Neural progenitor cell (in vitro differentiated cells): ENCODE results near the gene RAB37. TPM values are rescaled to one million over a fixed set of nuclear protein-coding genes. Genes with fewer than 3 reads are reported as not detected.

Experiments
- DNase-seq: peaks from one replicate; pipeline ENCODE4 v3.0.0-alpha.2; 2016; ENCODE audit warnings: low spot score
- H2AFZ ChIP-seq: fragments of 200-600 bp; sonication (generic); replicated peaks from 2 replicates; pipeline ENCODE4 v1.6.1; 2016; ENCODE audit warnings: antibody characterized with exemption
- H3F3A ChIP-seq: fragments of 200-600 bp; sonication (generic); 2 replicates; pipeline ENCODE4 v1.6.1; 2016; ENCODE audit warnings: antibody characterized with exemption, low read depth
- H3K27ac ChIP-seq: fragments of 200-600 bp; sonication (generic); 2 replicates; pipeline ENCODE4 v1.5.1; 2016; ENCODE audit warnings: mild to moderate bottlenecking
- H3K27me3 ChIP-seq: fragments of 200-600 bp; sonication (generic); 2 replicates; pipeline ENCODE4 v1.6.1; 2016; ENCODE audit warnings: mild to moderate bottlenecking, moderate library complexity
- H3K36me3 ChIP-seq: fragments of 200-600 bp; sonication (generic); 2 replicates; pipeline ENCODE4 v1.5.1; 2016
- H3K4me1 ChIP-seq: fragments of 200-600 bp; sonication (generic); 2 replicates; pipeline ENCODE4 v1.6.1; 2016; ENCODE audit warnings: mixed run types
- H3K4me2 ChIP-seq: fragments of 200-600 bp; sonication (generic); 2 replicates; pipeline ENCODE4 v1.6.1; 2016
- H3K4me3 ChIP-seq: fragments of 200-600 bp; sonication (generic); 2 replicates; pipeline ENCODE4 v1.5.1; 2016
- H3K79me2 ChIP-seq: fragments of 200-600 bp; sonication (generic); 2 replicates; pipeline ENCODE4 v1.6.1; 2016; ENCODE audit warnings: low read depth
- H3K9ac ChIP-seq: fragments of 200-600 bp; sonication (generic); 2 replicates; pipeline ENCODE4 v1.6.1; 2016
- H3K9me3 ChIP-seq: fragments of 200-600 bp; sonication (generic); 2 replicates; pipeline ENCODE4 v1.5.1; 2016; ENCODE audit warnings: low read depth
- H4K20me1 ChIP-seq: fragments of 200-600 bp; sonication (generic); 2 replicates; pipeline ENCODE4 v1.6.1; 2016; ENCODE audit warnings: low read depth
- H3K27ac Mint-ChIP-seq: 3 replicates; pipeline ENCODE4 v1.8.0; 2021; ENCODE audit warnings: mixed read lengths
- H3K27me3 Mint-ChIP-seq: 2 replicates; pipeline ENCODE4 v1.8.0; 2022; ENCODE audit warnings: low read depth, mild to moderate bottlenecking, inconsistent platforms, moderate library complexity, mixed read lengths; ENCODE audit not compliant: insufficient read depth
- H3K36me3 Mint-ChIP-seq: 3 replicates; pipeline ENCODE4 v1.8.0; 2021; ENCODE audit warnings: mixed read lengths
- H3K4me1 Mint-ChIP-seq: 3 replicates; pipeline ENCODE4 v1.8.0; 2021; ENCODE audit warnings: mixed read lengths
- H3K4me3 Mint-ChIP-seq: 3 replicates; pipeline ENCODE4 v1.8.0; 2021; ENCODE audit warnings: mild to moderate bottlenecking, moderate library complexity, mixed read lengths
- H3K9me3 Mint-ChIP-seq: 3 replicates; pipeline ENCODE4 v1.8.0; 2020; ENCODE audit warnings: mixed read lengths
- CTCF ChIP-seq: fragments of 200-600 bp; sonication (generic); IDR thresholded peaks from 2 replicates; pipeline ENCODE4 v1.5.1; 2017; ENCODE audit warnings: antibody characterized with exemption, mild to moderate bottlenecking
- EZH2 ChIP-seq: fragments of 200-600 bp; sonication (generic); IDR thresholded peaks from 2 replicates; pipeline ENCODE4 v1.6.1; 2017; ENCODE audit warnings: antibody characterized with exemption, mild to moderate bottlenecking, moderate library complexity
- EZH2phosphoT487 ChIP-seq: fragments of 200-600 bp; sonication (generic); IDR thresholded peaks from 2 replicates; pipeline ENCODE4 v1.6.1; 2017; ENCODE audit warnings: antibody characterized with exemption
- total RNA-seq: library from RNA; depleted of rRNA; stranded (reverse); fragments of >200 nt; gene quantifications from 2 replicates; pipeline ENCODE4 v1.2.3, GENCODE V29; 2015; ENCODE audit warnings: low replicate concordance

Gene RAB37
- total RNA-seq, 1 donor from 2014 or later, result 1.5 TPM

GRCh38 chr17:74764751-74765286 is 27.8 kb downstream of the RAB37 start:
- Mint-ChIP-seq H3K4me1 (peaks cover 51% of the 10 kb centered on the region), H3K27ac (peak overlapping the region; percentile 82), H3K27me3 (peaks cover 2% of the 10 kb centered on the region), H3K4me3 (peak overlapping the region; percentile 43), H3K36me3 (peaks cover 2% of the 10 kb centered on the region), H3K9me3 (no peaks in the 10 kb centered on the region)
- no peak overlapping the region for H3K4me3 ChIP-seq
- H3K4me1 ChIP-seq, result peaks cover 47% of the 10 kb centered on the region
- no peak overlapping the region for H3K27ac ChIP-seq
- no peak for TF ChIP-seq CTCF
- no peak for TF ChIP-seq EZH2phosphoT487
- no peak for TF ChIP-seq EZH2
- peak overlapping the region; percentile 79 for H3K4me2 ChIP-seq
- H3K36me3 ChIP-seq, result no peaks in the 10 kb centered on the region
- no peak overlapping the region for H3K9ac ChIP-seq
- H3K27me3 ChIP-seq, result no peaks in the 10 kb centered on the region
- H3F3A ChIP-seq, result peaks cover 34% of the 10 kb centered on the region
- H4K20me1 ChIP-seq, result peaks cover 15% of the 10 kb centered on the region
- H3K9me3 ChIP-seq, result no peaks in the 10 kb centered on the region
- peaks cover 61% of the 10 kb centered on the region for H3K79me2 ChIP-seq
- H2AFZ ChIP-seq, result no peak overlapping the region
- no peak for DNase-seq

GRCh38 chr17:74766413-74766812 is 29.4 kb downstream of the RAB37 start:
- Mint-ChIP-seq H3K9me3 (no peaks in the 10 kb centered on the region), H3K27me3 (peaks cover 6% of the 10 kb centered on the region), H3K4me3 (no peak overlapping the region), H3K36me3 (peaks cover 2% of the 10 kb centered on the region), H3K4me1 (peaks cover 39% of the 10 kb centered on the region), H3K27ac (no peak overlapping the region)
- H3K9ac ChIP-seq, result no peak overlapping the region
- no peak overlapping the region for H3K4me2 ChIP-seq
- H3K4me3 ChIP-seq, result no peak overlapping the region
- no peaks in the 10 kb centered on the region for H3K9me3 ChIP-seq
- no peaks in the 10 kb centered on the region for H3K27me3 ChIP-seq
- DNase-seq, result no peak
- TF ChIP-seq EZH2 (no peak), CTCF (no peak), EZH2phosphoT487 (no peak)
- H3K79me2 ChIP-seq, result peaks cover 46% of the 10 kb centered on the region
- no peaks in the 10 kb centered on the region for H3K36me3 ChIP-seq
- no peak overlapping the region for H3K27ac ChIP-seq
- no peak overlapping the region for H2AFZ ChIP-seq
- H3K4me1 ChIP-seq, result peaks cover 31% of the 10 kb centered on the region
- peaks cover 16% of the 10 kb centered on the region for H4K20me1 ChIP-seq
- H3F3A ChIP-seq, result peaks cover 29% of the 10 kb centered on the region

GRCh38 chr17:74767111-74767516 is 30.1 kb downstream of the RAB37 start:
- Histone ChIP-seq H3K79me2 (peaks cover 39% of the 10 kb centered on the region), H3K36me3 (no peaks in the 10 kb centered on the region), H4K20me1 (peaks cover 16% of the 10 kb centered on the region), H2AFZ (no peak overlapping the region), H3K4me3 (no peak overlapping the region), H3F3A (peaks cover 29% of the 10 kb centered on the region), H3K27ac (peak overlapping the region; percentile 16), H3K9me3 (no peaks in the 10 kb centered on the region), H3K4me1 (peaks cover 24% of the 10 kb centered on the region), H3K9ac (no peak overlapping the region), H3K27me3 (no peaks in the 10 kb centered on the region), H3K4me2 (no peak overlapping the region)
- DNase-seq, result no peak
- Mint-ChIP-seq H3K27ac (no peak overlapping the region), H3K27me3 (peaks cover 6% of the 10 kb centered on the region), H3K36me3 (peaks cover 3% of the 10 kb centered on the region), H3K9me3 (no peaks in the 10 kb centered on the region), H3K4me3 (no peak overlapping the region), H3K4me1 (peaks cover 32% of the 10 kb centered on the region)
- TF ChIP-seq EZH2 (no peak), CTCF (no peak)
